ENCODE measurements around the gene CALHM1. TPM values are rescaled to one million over a fixed set of nuclear protein-coding genes. Genes with fewer than 3 reads are reported as not detected.

CALHM1 gene
- total RNA-seq, 1 donor from 2014 or later, result not detected

- TF ChIP-seq CTCF (IDR thresholded peaks at IDR 0.05), result no peak
- Mint-ChIP-seq H3K9me3 (ENCODE audit: low read depth) (no peaks in the 10 kb centered on the region), H3K36me3 (ENCODE audit: low read depth) (peaks cover 59% of the 10 kb centered on the region), H3K4me3 (ENCODE audit: unreplicated experiment) (no peak overlapping the region), H3K27ac (ENCODE audit: unreplicated experiment) (peak overlapping the region; percentile 33), H3K4me1 (ENCODE audit: low read depth) (peaks cover 23% of the 10 kb centered on the region), H3K27me3 (ENCODE audit: low read depth) (no peaks in the 10 kb centered on the region)
- DNase-seq (ENCODE audit: low spot score), result no peak
These were observed 18.3 kb downstream of the CALHM1 start for GRCh38 chr10:103440416-103440815.

GRCh38 chr10:103439776-103440175, 18.9 kb downstream of the CALHM1 start:
- no peak for DNase-seq (ENCODE audit: low spot score)
- no peak overlapping the region for H3K4me3 Mint-ChIP-seq (ENCODE audit: unreplicated experiment)
- peaks cover 55% of the 10 kb centered on the region for H3K36me3 Mint-ChIP-seq (ENCODE audit: low read depth)
- peaks cover 20% of the 10 kb centered on the region for H3K4me1 Mint-ChIP-seq (ENCODE audit: low read depth)
- no peak for TF ChIP-seq CTCF (IDR thresholded peaks at IDR 0.05)
- no peaks in the 10 kb centered on the region for H3K27me3 Mint-ChIP-seq (ENCODE audit: low read depth)
- no peaks in the 10 kb centered on the region for H3K9me3 Mint-ChIP-seq (ENCODE audit: low read depth)
- no peak overlapping the region for H3K27ac Mint-ChIP-seq (ENCODE audit: unreplicated experiment)

GRCh38 chr10:103433858-103434257, 24.8 kb downstream of the CALHM1 start:
- H3K9me3 Mint-ChIP-seq (ENCODE audit: low read depth), result no peaks in the 10 kb centered on the region
- H3K4me1 Mint-ChIP-seq (ENCODE audit: low read depth), result peaks cover 7% of the 10 kb centered on the region
- peaks cover 27% of the 10 kb centered on the region for H3K36me3 Mint-ChIP-seq (ENCODE audit: low read depth)
- no peak overlapping the region for H3K4me3 Mint-ChIP-seq (ENCODE audit: unreplicated experiment)
- H3K27me3 Mint-ChIP-seq (ENCODE audit: low read depth), result no peaks in the 10 kb centered on the region
- no peak for DNase-seq (ENCODE audit: low spot score)
- no peak overlapping the region for H3K27ac Mint-ChIP-seq (ENCODE audit: unreplicated experiment)
- no peak for TF ChIP-seq CTCF (IDR thresholded peaks at IDR 0.05)

- no peak for TF ChIP-seq CTCF (IDR thresholded peaks at IDR 0.05)
- Mint-ChIP-seq H3K4me1 (ENCODE audit: low read depth) (peaks cover 7% of the 10 kb centered on the region), H3K27me3 (ENCODE audit: low read depth) (no peaks in the 10 kb centered on the region), H3K36me3 (ENCODE audit: low read depth) (peaks cover 27% of the 10 kb centered on the region), H3K4me3 (ENCODE audit: unreplicated experiment) (no peak overlapping the region), H3K9me3 (ENCODE audit: low read depth) (no peaks in the 10 kb centered on the region), H3K27ac (ENCODE audit: unreplicated experiment) (no peak overlapping the region)
- DNase-seq (ENCODE audit: low spot score), result no peak
These were observed 26.8 kb downstream of the CALHM1 start for GRCh38 chr10:103431902-103432301.

GRCh38 chr10:103429647-103430046, 29.1 kb downstream of the CALHM1 start:
- H3K36me3 Mint-ChIP-seq (ENCODE audit: low read depth), result peaks cover 29% of the 10 kb centered on the region
- TF ChIP-seq CTCF (IDR thresholded peaks at IDR 0.05), result no peak
- H3K4me1 Mint-ChIP-seq (ENCODE audit: low read depth), result peaks cover 7% of the 10 kb centered on the region
- no peaks in the 10 kb centered on the region for H3K9me3 Mint-ChIP-seq (ENCODE audit: low read depth)
- no peaks in the 10 kb centered on the region for H3K27me3 Mint-ChIP-seq (ENCODE audit: low read depth)
- H3K27ac Mint-ChIP-seq (ENCODE audit: unreplicated experiment), result no peak overlapping the region
- no peak for DNase-seq (ENCODE audit: low spot score)
- H3K4me3 Mint-ChIP-seq (ENCODE audit: unreplicated experiment), result no peak overlapping the region

All from chondrocyte (in vitro differentiated cells).